ENCODE measurements around the gene DELE1. TPM values are rescaled to one million over a fixed set of nuclear protein-coding genes. Genes with fewer than 3 reads are reported as not detected.

Gene DELE1
- total RNA-seq, 4 donors from 2014 or later: 57.3 to 87.5 (median 61.0) TPM

DNA sequence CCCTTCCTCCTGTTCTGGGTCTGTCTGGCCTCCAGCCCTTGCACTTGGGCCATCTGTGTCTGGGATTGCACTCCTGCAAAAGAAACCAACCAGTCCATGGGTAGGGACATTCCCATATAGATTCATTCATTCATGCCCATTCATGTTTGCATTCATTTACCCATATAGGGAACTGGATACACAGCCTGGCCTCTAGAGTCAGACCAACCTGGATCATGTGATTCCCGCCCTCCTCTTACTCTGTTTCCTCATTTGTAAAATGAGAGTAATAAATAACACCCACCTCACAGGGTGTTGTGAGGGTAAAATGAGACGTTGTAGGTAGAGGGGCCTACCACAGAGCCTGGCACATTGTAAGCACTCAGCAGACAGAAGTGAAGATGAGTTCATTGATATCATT is 25.8 kb downstream of the DELE1 start:
- TF ChIP-seq, protein P1, sequence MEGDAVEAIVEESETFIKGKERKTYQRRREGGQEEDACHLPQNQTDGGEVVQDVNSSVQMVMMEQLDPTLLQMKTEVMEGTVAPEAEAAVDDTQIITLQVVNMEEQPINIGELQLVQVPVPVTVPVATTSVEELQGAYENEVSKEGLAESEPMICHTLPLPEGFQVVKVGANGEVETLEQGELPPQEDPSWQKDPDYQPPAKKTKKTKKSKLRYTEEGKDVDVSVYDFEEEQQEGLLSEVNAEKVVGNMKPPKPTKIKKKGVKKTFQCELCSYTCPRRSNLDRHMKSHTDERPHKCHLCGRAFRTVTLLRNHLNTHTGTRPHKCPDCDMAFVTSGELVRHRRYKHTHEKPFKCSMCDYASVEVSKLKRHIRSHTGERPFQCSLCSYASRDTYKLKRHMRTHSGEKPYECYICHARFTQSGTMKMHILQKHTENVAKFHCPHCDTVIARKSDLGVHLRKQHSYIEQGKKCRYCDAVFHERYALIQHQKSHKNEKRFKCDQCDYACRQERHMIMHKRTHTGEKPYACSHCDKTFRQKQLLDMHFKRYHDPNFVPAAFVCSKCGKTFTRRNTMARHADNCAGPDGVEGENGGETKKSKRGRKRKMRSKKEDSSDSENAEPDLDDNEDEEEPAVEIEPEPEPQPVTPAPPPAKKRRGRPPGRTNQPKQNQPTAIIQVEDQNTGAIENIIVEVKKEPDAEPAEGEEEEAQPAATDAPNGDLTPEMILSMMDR (IDR thresholded peaks at IDR 0.05): no peak
- ATAC-seq (ENCODE audit: low FRiP score) (no peak), DNase-seq (ENCODE audit: low spot score) (no peak)

DNA sequence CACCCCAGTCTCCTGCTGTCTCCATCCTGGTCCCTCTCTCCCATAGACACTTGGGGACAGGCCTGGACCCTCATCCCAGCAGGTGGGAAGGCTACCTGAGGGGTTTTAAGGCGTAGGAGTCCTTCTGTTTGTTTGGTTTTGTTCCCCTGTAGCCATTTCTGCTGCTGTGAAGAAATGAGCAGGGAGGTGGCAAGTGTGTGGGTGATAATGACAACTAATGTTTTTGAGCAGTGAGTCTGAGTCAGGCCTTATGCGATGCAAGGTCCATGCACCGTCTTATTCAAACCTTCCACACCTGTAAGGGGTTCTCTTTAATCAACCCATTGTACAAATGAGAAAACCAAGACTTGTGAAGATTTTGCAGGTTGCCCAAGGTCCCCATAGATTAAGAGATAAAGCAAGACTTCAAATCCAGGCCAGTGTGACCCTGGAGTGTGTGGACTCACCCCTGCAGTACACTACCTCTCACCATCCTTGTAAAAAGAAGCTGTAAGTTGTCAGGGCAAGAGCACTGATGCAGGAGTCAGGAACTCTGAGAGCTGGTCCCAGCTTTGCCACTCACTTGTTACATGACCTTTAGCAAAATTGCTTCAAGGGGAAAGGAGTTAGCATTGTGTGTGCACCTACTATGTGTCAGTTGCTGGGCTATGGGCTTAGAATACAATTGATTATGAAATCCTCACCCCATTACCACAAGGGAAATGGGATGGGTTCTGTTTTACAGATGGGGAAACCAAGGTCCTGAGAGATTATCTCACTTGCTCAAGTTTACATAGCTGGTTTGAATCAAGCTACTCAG is 26.7 kb downstream of the DELE1 start:
- TF ChIP-seq, protein P1 (IDR thresholded peaks at IDR 0.05): no peak
- no peak for DNase-seq (ENCODE audit: low spot score)
- no peak for ATAC-seq (ENCODE audit: low FRiP score)

DNA sequence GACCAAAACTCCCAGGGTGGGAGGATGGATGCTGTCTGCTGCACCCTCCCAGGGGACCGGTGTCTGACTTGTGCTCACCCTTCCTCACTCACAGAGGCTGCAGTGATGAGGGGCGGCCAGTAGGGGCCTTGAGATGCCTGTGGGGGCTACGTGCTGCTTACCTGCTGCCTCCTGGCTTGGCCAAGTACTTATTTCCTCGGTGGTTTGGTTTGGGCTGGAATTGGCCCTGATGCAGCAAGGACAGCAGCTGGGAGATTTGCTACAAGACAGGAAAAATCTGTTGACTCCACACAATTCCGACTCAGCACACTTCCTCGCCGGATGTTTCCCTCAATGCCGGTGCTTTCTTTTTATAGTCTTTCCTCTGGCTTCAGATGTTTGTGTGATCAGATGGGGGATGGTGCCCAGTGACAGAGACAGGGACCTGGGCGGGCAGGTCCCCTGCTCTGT is 27.7 kb downstream of the DELE1 start:
- DNase-seq (ENCODE audit: low spot score) (no peak), ATAC-seq (ENCODE audit: low FRiP score) (no peak)
- TF ChIP-seq, protein P1 (IDR thresholded peaks at IDR 0.05): no peak

- TF ChIP-seq, protein P1 (IDR thresholded peaks at IDR 0.05): no peak
- no peak for DNase-seq (ENCODE audit: low spot score)
- no peak for ATAC-seq (ENCODE audit: low FRiP score)
Observed at GRCh38 chr5:141952020-141952419, 28.3 kb downstream of the DELE1 start.

- ATAC-seq (ENCODE audit: low FRiP score) (no peak), DNase-seq (ENCODE audit: low spot score) (no peak)
- TF ChIP-seq, protein P1 (IDR thresholded peaks at IDR 0.05): no peak
Observed at GRCh38 chr5:141954194-141954593, 30.5 kb downstream of the DELE1 start.

DNA sequence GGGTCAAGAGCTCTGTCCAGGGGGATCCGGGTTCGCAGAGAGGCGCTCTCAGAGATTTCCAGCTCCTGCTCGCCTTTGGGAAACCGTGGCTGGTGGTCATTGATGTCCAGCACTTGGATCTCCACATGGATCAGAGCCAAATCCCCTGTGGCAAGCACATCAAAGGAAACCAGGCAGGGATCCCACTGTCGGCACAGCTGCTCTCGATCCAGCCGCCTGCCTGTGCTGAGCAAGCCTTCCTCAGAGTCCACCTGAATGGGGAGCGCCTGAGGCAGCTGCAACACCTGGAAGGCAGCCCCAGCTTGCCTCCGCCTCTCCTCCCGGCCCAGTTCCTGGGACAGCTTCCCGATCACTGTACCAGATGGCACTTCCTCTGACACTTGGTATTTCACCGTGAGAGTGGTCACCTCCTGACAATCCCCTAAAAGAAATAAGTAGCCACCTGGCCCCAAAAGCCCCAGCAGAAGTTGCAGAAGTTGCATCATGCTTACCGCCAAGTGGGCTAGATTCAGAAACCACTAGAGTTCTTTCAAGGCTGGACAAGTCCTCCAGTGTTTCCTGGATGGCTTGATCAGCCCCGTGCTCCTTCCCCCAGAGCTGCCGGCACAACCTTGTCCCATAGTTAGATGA is 33.8 kb downstream of the DELE1 start:
- TF ChIP-seq, protein P1 (IDR thresholded peaks at IDR 0.05): no peak
- no peak for DNase-seq (ENCODE audit: low spot score)
- ATAC-seq (ENCODE audit: low FRiP score): no peak
